Measurements from ENCODE around the gene SREBF1. TPM values are rescaled to one million over a fixed set of nuclear protein-coding genes. Genes with fewer than 3 reads are reported as not detected.

SREBF1 gene
- total and polyA plus RNA-seq, 2 of the 8 experiments (the other 6 are each of a cell fraction or from before 2014, with no cell fraction given) = 28.6 to 70.8 TPM

- FAIRE-seq = no peak
- no peak overlapping the region for H3K4ac ChIP-seq (replicated peaks; ENCODE audit: insufficient read length, low read depth, low read length)
Measured at GRCh38 chr17:17827826-17828621, 8.8 kb downstream of the SREBF1 start.

More at GRCh38 chr17:17827826-17828621, 8.8 kb downstream of the SREBF1 start:
- H3K18ac ChIP-seq (ENCODE audit: extremely low read depth, low read length) = no peak overlapping the region
- H3K79me1 ChIP-seq (ENCODE audit: low read depth, low read length) = peaks cover 30% of the 10 kb centered on the region
- no peak overlapping the region for H3K4me2 ChIP-seq (ENCODE audit: insufficient read depth in 1 of 2, low read depth in 2 of 2, low read length in 2 of 2)
- peaks cover 13 to 28% (median 16%) of the 10 kb centered on the region in 4 experiments for H3K4me1 ChIP-seq (replicated peaks in 1 of 4; ENCODE audit: control insufficient read depth in 3 of 4, insufficient read depth in 4 of 4, low read length in 3 of 4)
- H4K8ac ChIP-seq (ENCODE audit: extremely low read depth, insufficient read depth, low read length) = no peak overlapping the region; the same call in 1 of the 2 replicates
- no peak overlapping the region for H3K9ac ChIP-seq (replicated peaks in 1 of 4; ENCODE audit: extremely low read depth in 1 of 4, low read depth in 3 of 4, low read length in 3 of 4)
- H3K23ac ChIP-seq (ENCODE audit: insufficient read length) = no peak overlapping the region
- 88% methylated on average over 13 of the region's 13 CpGs; no CpG with 5 or more reads in 1 of the 2 experiments for WGBS, 2 experiments (ENCODE audit: extremely low coverage in 1 of 2, insufficient coverage in 1 of 2, insufficient read length in 1 of 2, insufficient replicate concordance in 2 of 2, low coverage in 1 of 2, low lambda C conversion rate in 2 of 2, missing lambda C conversion rate in 1 of 2)
- peaks cover 0 to 13% (median 1%) of the 10 kb centered on the region in 4 experiments; a peak in 5 of 8 replicates for H3K36me3 ChIP-seq (ENCODE audit: control insufficient read depth in 2 of 4, insufficient read depth in 4 of 4, low read length in 3 of 4)
- CTCF ChIA-PET (ENCODE audit: partially characterized antibody) = interaction anchor here (0.7 to 5.4 kb wide), 20 partner anchors 8 to 148 kb away, joined by 3 to 31 read pairs (median 4); partner anchors contain the start of gene SREBF1
- H4K5ac ChIP-seq (ENCODE audit: insufficient read length, low read depth, low read length) = no peak overlapping the region
- H2AK5ac ChIP-seq (ENCODE audit: low read depth, low read length) = no peak overlapping the region
- H2BK15ac ChIP-seq (ENCODE audit: low read length) = no peak overlapping the region
- H2BK5ac ChIP-seq (ENCODE audit: low read depth, low read length) = 0 out of 2 replicates have a peak overlapping the region, but pooled peaks have one; percentile 44
- POLR2A ChIA-PET (ENCODE audit: partially characterized antibody) = interaction anchor here (1.0 to 24.7 kb wide), 6 partner anchors 2 to 37 kb away, joined by 4 to 532 read pairs (median 28); partner anchors contain the start of gene SREBF1
- H3K79me2 ChIP-seq (ENCODE audit: control insufficient read depth in 1 of 2, insufficient read depth in 2 of 2, low read length in 2 of 2) = peaks cover 19 to 76% of the 10 kb centered on the region in 2 experiments
- H4K91ac ChIP-seq (replicated peaks; ENCODE audit: insufficient read length, low read length) = no peak overlapping the region
- H3K27ac ChIP-seq (ENCODE audit: low read depth, low read length) = no peak overlapping the region
- H3K14ac ChIP-seq (ENCODE audit: insufficient read length) = no peak overlapping the region
- H4K20me1 ChIP-seq (replicated peaks in 1 of 2; ENCODE audit: control insufficient read depth in 1 of 2, insufficient read depth in 2 of 2, low read length in 2 of 2) = peaks cover 35 to 65% of the 10 kb centered on the region in 2 experiments
- DNase-seq (ENCODE audit: low read depth in 1 of 2, low spot score in 2 of 2) = no peak
- no peak overlapping the region for H2BK20ac ChIP-seq (ENCODE audit: low read length)
- no peaks in the 10 kb centered on the region; a peak in 1 of 7 replicates for H3K27me3 ChIP-seq (replicated peaks in 1 of 4; ENCODE audit: control insufficient read depth in 3 of 4, extremely low read depth in 1 of 4, insufficient read depth in 3 of 4, low read length in 3 of 4)
- no peak overlapping the region for H2BK120ac ChIP-seq (replicated peaks; ENCODE audit: low read depth, low read length)
- no peak overlapping the region for H2BK12ac ChIP-seq (ENCODE audit: low read depth, low read length)
- TF ChIP-seq PHF8 (conservative IDR thresholded peaks at IDR 0.05; ENCODE audit: low read depth, low read length) (no peak), CHD2 (IDR thresholded peaks at IDR 0.05; ENCODE audit: low read length) (no peak)
- TF ChIP-seq, protein P1, sequence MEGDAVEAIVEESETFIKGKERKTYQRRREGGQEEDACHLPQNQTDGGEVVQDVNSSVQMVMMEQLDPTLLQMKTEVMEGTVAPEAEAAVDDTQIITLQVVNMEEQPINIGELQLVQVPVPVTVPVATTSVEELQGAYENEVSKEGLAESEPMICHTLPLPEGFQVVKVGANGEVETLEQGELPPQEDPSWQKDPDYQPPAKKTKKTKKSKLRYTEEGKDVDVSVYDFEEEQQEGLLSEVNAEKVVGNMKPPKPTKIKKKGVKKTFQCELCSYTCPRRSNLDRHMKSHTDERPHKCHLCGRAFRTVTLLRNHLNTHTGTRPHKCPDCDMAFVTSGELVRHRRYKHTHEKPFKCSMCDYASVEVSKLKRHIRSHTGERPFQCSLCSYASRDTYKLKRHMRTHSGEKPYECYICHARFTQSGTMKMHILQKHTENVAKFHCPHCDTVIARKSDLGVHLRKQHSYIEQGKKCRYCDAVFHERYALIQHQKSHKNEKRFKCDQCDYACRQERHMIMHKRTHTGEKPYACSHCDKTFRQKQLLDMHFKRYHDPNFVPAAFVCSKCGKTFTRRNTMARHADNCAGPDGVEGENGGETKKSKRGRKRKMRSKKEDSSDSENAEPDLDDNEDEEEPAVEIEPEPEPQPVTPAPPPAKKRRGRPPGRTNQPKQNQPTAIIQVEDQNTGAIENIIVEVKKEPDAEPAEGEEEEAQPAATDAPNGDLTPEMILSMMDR (IDR thresholded peaks at IDR 0.05; ENCODE audit: control extremely low read depth in 1 of 3, insufficient read depth in 1 of 3, low read depth in 1 of 3, low read length in 3 of 3) = peak in 1 of 3 experiments; percentile 17; a peak in 1 of 4 replicates
- TF ChIP-seq, protein P2, sequence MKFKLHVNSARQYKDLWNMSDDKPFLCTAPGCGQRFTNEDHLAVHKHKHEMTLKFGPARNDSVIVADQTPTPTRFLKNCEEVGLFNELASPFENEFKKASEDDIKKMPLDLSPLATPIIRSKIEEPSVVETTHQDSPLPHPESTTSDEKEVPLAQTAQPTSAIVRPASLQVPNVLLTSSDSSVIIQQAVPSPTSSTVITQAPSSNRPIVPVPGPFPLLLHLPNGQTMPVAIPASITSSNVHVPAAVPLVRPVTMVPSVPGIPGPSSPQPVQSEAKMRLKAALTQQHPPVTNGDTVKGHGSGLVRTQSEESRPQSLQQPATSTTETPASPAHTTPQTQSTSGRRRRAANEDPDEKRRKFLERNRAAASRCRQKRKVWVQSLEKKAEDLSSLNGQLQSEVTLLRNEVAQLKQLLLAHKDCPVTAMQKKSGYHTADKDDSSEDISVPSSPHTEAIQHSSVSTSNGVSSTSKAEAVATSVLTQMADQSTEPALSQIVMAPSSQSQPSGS (IDR thresholded peaks at IDR 0.05; ENCODE audit: low read length) = no peak
- H3K4me3 ChIP-seq (ENCODE audit: extremely low read depth in 1 of 4, insufficient read depth in 2 of 4, low read depth in 3 of 4, low read length in 4 of 4) = no peak overlapping the region
- H3K23me2 ChIP-seq (ENCODE audit: low read depth, low read length) = peaks cover 5% of the 10 kb centered on the region
- no peaks in the 10 kb centered on the region for H3K9me3 ChIP-seq (ENCODE audit: insufficient read depth in 2 of 2, low read depth in 1 of 2, low read length in 1 of 2)
- H3K56ac ChIP-seq (replicated peaks; ENCODE audit: insufficient read length, low read depth, low read length) = no peak overlapping the region
- no peak overlapping the region for H2AFZ ChIP-seq (ENCODE audit: low read length)
